ENCODE measurements around the gene STK24. TPM values are rescaled to one million over a fixed set of nuclear protein-coding genes. Genes with fewer than 3 reads are reported as not detected.

The STK24 gene
- total RNA-seq, 1 experiment from 2014 or later, result 84.8 TPM

- TF ChIP-seq, protein P1, sequence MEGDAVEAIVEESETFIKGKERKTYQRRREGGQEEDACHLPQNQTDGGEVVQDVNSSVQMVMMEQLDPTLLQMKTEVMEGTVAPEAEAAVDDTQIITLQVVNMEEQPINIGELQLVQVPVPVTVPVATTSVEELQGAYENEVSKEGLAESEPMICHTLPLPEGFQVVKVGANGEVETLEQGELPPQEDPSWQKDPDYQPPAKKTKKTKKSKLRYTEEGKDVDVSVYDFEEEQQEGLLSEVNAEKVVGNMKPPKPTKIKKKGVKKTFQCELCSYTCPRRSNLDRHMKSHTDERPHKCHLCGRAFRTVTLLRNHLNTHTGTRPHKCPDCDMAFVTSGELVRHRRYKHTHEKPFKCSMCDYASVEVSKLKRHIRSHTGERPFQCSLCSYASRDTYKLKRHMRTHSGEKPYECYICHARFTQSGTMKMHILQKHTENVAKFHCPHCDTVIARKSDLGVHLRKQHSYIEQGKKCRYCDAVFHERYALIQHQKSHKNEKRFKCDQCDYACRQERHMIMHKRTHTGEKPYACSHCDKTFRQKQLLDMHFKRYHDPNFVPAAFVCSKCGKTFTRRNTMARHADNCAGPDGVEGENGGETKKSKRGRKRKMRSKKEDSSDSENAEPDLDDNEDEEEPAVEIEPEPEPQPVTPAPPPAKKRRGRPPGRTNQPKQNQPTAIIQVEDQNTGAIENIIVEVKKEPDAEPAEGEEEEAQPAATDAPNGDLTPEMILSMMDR (conservative IDR thresholded peaks at IDR 0.05; ENCODE audit: low read depth, low read length), result no peak
- no peak for TF ChIP-seq EZH2 (IDR thresholded peaks at IDR 0.05; ENCODE audit: borderline replicate concordance, low read depth, low read length, poor library complexity, severe bottlenecking)
- BruUV-seq (replicated peaks), result no TSS peak
- CTCF ChIA-PET, result interaction anchor here (0.5 kb wide), 1 partner anchor 183 kb away, joined by 3 read pairs; no protein-coding TSS in a partner anchor
- no peaks in the 10 kb centered on the region for H3K27me3 ChIP-seq (replicated peaks; ENCODE audit: insufficient read depth, low read depth, low read length, poor library complexity)
- H3K27ac ChIP-seq (ENCODE audit: low read depth, low read length, poor library complexity, severe bottlenecking), result no peak overlapping the region
- H3K9me3 ChIP-seq (ENCODE audit: low read depth, low read length, poor library complexity, severe bottlenecking), result no peaks in the 10 kb centered on the region
- H3K4me1 ChIP-seq (ENCODE audit: insufficient read depth, low read length, poor library complexity, severe bottlenecking), result peaks cover 2% of the 10 kb centered on the region
- peaks cover 4% of the 10 kb centered on the region for H3K36me3 ChIP-seq (ENCODE audit: insufficient read depth, low read length, poor library complexity, severe bottlenecking)
- POLR2A ChIA-PET (ENCODE audit: low non-redundant PET), result no interaction called here
- no peak for DNase-seq (ENCODE audit: low spot score)
- no peak overlapping the region for H3K4me3 ChIP-seq (ENCODE audit: low read depth, low read length, poor library complexity, severe bottlenecking)
- intact Hi-C loops (cut with micrococcal nuclease; ENCODE audit: unreplicated experiment), result no loop called here
These were observed 27.7 kb downstream of the STK24 start for GRCh38 chr13:98549006-98549727.

DNA sequence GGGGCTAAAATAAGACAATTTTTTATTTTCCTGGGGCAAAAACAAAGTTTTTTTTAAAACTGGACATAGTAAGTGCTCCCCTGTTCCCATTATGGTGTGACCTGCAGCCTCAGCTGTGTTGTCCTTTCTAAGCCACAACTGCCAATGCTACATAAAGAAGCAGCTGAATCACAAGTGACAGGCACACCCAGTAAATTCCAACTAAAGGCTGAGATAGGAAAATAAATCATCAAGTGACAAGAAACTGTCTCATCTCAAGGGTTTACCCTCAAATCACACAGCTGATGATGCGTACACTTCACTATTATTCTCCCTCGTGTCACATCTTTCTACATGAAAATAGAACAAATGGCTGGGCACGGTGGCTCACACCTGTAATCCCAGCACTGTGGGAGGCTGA is 28.7 kb downstream of the STK24 start:
- ChIA-PET CTCF (no interaction called here), POLR2A (ENCODE audit: low non-redundant PET) (no interaction called here)
- H3K27me3 ChIP-seq (replicated peaks; ENCODE audit: insufficient read depth, low read depth, low read length, poor library complexity), result no peaks in the 10 kb centered on the region
- DNase-seq (ENCODE audit: low spot score), result no peak
- no peak for TF ChIP-seq EZH2 (IDR thresholded peaks at IDR 0.05; ENCODE audit: borderline replicate concordance, low read depth, low read length, poor library complexity, severe bottlenecking)
- TF ChIP-seq, protein P1 (conservative IDR thresholded peaks at IDR 0.05; ENCODE audit: low read depth, low read length), result no peak
- no peak overlapping the region for H3K27ac ChIP-seq (ENCODE audit: low read depth, low read length, poor library complexity, severe bottlenecking)
- no peak overlapping the region for H3K4me3 ChIP-seq (ENCODE audit: low read depth, low read length, poor library complexity, severe bottlenecking)
- H3K9me3 ChIP-seq (ENCODE audit: low read depth, low read length, poor library complexity, severe bottlenecking), result no peaks in the 10 kb centered on the region
- no TSS peak for BruUV-seq (replicated peaks)
- peaks cover 11% of the 10 kb centered on the region for H3K4me1 ChIP-seq (ENCODE audit: insufficient read depth, low read length, poor library complexity, severe bottlenecking)
- peaks cover 4% of the 10 kb centered on the region for H3K36me3 ChIP-seq (ENCODE audit: insufficient read depth, low read length, poor library complexity, severe bottlenecking)
- intact Hi-C loops (cut with micrococcal nuclease; ENCODE audit: unreplicated experiment), result no loop called here

GRCh38 chr13:98547455-98547854 is 29.5 kb downstream of the STK24 start:
- Histone ChIP-seq H3K4me1 (ENCODE audit: insufficient read depth, low read length, poor library complexity, severe bottlenecking) (peaks cover 16% of the 10 kb centered on the region), H3K9me3 (ENCODE audit: low read depth, low read length, poor library complexity, severe bottlenecking) (no peaks in the 10 kb centered on the region), H3K27ac (ENCODE audit: low read depth, low read length, poor library complexity, severe bottlenecking) (no peak overlapping the region), H3K27me3 (replicated peaks; ENCODE audit: insufficient read depth, low read depth, low read length, poor library complexity) (no peaks in the 10 kb centered on the region), H3K36me3 (ENCODE audit: insufficient read depth, low read length, poor library complexity, severe bottlenecking) (peaks cover 4% of the 10 kb centered on the region), H3K4me3 (ENCODE audit: low read depth, low read length, poor library complexity, severe bottlenecking) (no peak overlapping the region)
- BruUV-seq (replicated peaks), result no TSS peak
- intact Hi-C loops (cut with micrococcal nuclease; ENCODE audit: unreplicated experiment), result no loop called here
- no peak for DNase-seq (ENCODE audit: low spot score)
- TF ChIP-seq, protein P1 (conservative IDR thresholded peaks at IDR 0.05; ENCODE audit: low read depth, low read length), result no peak
- TF ChIP-seq EZH2 (IDR thresholded peaks at IDR 0.05; ENCODE audit: borderline replicate concordance, low read depth, low read length, poor library complexity, severe bottlenecking), result no peak
- CTCF ChIA-PET, result no interaction called here
- POLR2A ChIA-PET (ENCODE audit: low non-redundant PET), result no interaction called here

Measured in A673 (cell line).